ENCODE results near the gene SLC25A42. TPM values are rescaled to one million over a fixed set of nuclear protein-coding genes. Genes with fewer than 3 reads are reported as not detected.

Gene SLC25A42
- total and polyA plus RNA-seq, 2 donors (not counting 3 experiments of a cell fraction or from before 2014, with no cell fraction given): 6.2 to 6.3 TPM

DNA sequence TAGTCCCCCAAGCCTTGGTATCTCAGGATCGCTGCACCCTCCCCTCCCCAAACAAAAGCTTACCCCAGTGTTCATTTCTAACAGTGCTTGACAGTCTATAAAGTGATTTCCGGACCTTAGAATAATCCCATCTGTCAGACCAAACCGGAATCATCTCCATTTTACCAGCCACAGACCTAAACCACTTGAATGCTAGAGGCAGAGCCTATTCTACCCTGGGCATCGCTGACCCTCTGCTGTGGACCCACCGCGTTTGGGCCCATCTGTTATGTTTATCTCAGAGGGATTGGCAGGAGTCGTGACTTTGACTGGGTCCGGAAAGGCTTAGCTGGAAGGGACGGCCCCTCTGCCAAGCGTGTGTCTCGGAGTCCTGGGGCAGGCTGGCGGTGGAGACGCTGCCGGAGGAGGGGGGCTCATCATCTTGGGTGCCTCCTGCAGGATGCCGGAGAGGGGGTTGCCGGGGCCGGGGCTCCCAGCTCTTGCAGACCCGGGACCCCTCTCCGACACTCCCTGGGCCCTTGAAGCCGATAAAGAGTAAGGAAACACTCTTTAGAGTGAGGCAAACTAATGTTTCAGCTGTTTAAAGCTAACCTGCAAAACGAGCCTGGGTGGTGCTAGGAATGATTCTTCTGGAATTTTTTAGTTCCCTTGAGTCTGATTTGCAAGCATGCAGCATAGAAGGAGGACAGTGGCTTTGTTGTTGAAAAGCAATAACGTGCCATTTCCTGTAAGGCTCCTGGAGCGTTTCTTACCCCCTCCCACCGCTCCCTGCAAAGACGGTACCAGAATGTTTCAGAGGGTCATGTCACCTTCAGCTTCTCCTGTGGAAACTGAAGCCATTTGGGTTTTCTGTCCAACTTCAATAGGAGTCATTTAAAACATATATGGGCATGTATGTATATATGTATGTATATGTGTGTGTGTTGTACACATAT is 1.3 kb downstream of the SLC25A42 start:
- ChIA-PET CTCF (interaction anchor here (1.0 kb wide), 2 partner anchors 11 to 76 kb away, joined by 3 to 4 read pairs; no protein-coding TSS in a partner anchor), POLR2A (no interaction called here)
- Histone ChIP-seq H4K20me1 (replicated peaks; ENCODE audit: control insufficient read depth, extremely low read depth, insufficient read depth, low read length) (no peaks in the 10 kb centered on the region), H3K9me3 (replicated peaks; ENCODE audit: control insufficient read depth, insufficient read depth, low read length) (no peaks in the 10 kb centered on the region), H2AFZ (ENCODE audit: low read depth, low read length) (peak overlapping the region; percentile 75), H3K36me3 (ENCODE audit: control insufficient read depth in 2 of 2, extremely low read depth in 1 of 2, insufficient read depth in 2 of 2, low read length in 2 of 2) (no peaks in the 10 kb centered on the region), H3K4me3 (replicated peaks in 1 of 3; ENCODE audit: insufficient read depth in 1 of 3, low read depth in 1 of 3, low read length in 3 of 3) (peak overlapping the region in 2 of 3 experiments; percentile 47 to 52), H3K27ac (ENCODE audit: insufficient read depth, low read depth, low read length) (no peak overlapping the region), H3K27me3 (ENCODE audit: control insufficient read depth in 2 of 2, insufficient read depth in 2 of 2, low read length in 2 of 2) (no peaks in the 10 kb centered on the region), H3K9ac (replicated peaks; ENCODE audit: extremely low read depth, insufficient read depth, low read length) (peak overlapping the region; percentile 13), H3K4me2 (ENCODE audit: insufficient read depth, low read length) (peak overlapping the region; percentile 75), H3K9me1 (replicated peaks; ENCODE audit: control insufficient read depth, extremely low read depth, insufficient read depth, low read length) (no peaks in the 10 kb centered on the region), H3K4me1 (ENCODE audit: control insufficient read depth, extremely low read depth, insufficient read depth, low read length) (peaks cover 21% of the 10 kb centered on the region), H3K79me2 (ENCODE audit: control insufficient read depth, insufficient read depth, low read length) (no peaks in the 10 kb centered on the region)
- no peak for TF ChIP-seq FOS (IDR thresholded peaks at IDR 0.05; ENCODE audit: borderline replicate concordance, insufficient read depth, low read length)
- no peak for TF ChIP-seq GATA2 (IDR thresholded peaks at IDR 0.05; ENCODE audit: insufficient read depth, insufficient read length, low read depth, low read length)
- TF ChIP-seq, protein P1, sequence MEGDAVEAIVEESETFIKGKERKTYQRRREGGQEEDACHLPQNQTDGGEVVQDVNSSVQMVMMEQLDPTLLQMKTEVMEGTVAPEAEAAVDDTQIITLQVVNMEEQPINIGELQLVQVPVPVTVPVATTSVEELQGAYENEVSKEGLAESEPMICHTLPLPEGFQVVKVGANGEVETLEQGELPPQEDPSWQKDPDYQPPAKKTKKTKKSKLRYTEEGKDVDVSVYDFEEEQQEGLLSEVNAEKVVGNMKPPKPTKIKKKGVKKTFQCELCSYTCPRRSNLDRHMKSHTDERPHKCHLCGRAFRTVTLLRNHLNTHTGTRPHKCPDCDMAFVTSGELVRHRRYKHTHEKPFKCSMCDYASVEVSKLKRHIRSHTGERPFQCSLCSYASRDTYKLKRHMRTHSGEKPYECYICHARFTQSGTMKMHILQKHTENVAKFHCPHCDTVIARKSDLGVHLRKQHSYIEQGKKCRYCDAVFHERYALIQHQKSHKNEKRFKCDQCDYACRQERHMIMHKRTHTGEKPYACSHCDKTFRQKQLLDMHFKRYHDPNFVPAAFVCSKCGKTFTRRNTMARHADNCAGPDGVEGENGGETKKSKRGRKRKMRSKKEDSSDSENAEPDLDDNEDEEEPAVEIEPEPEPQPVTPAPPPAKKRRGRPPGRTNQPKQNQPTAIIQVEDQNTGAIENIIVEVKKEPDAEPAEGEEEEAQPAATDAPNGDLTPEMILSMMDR (IDR thresholded peaks at IDR 0.05; ENCODE audit: extremely low read depth in 1 of 2, insufficient read depth in 1 of 2, low read depth in 1 of 2, low read length in 2 of 2): no peak
- no peak for TF ChIP-seq JUN (IDR thresholded peaks at IDR 0.05; ENCODE audit: borderline replicate concordance, insufficient read depth, insufficient read length, low read depth)
- TF ChIP-seq MYC (IDR thresholded peaks at IDR 0.05; ENCODE audit: low read depth, low read length): no peak
- no peak for TF ChIP-seq POLR2AphosphoS5 (IDR thresholded peaks at IDR 0.05; ENCODE audit: insufficient read depth, low read depth, low read length)
- no peak for TF ChIP-seq EZH2 (IDR thresholded peaks at IDR 0.05; ENCODE audit: borderline replicate concordance, low read depth, low read length, severe bottlenecking)
- no peak for TF ChIP-seq POLR2A (IDR thresholded peaks at IDR 0.05; ENCODE audit: low read depth, low read length)
- TF ChIP-seq, protein P2, sequence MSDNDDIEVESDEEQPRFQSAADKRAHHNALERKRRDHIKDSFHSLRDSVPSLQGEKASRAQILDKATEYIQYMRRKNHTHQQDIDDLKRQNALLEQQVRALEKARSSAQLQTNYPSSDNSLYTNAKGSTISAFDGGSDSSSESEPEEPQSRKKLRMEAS (IDR thresholded peaks at IDR 0.05; ENCODE audit: insufficient read depth, insufficient read length): no peak
- FAIRE-seq (peak; percentile 56), DNase-seq (ENCODE audit: low read depth, low spot score) (peak; percentile 28)
- intact Hi-C loops (cut with micrococcal nuclease): loop anchor here (5.0 kb wide), 1 partner anchor 42 kb away; no protein-coding TSS in a partner anchor
- BruUV-seq (replicated peaks): TSS peak; percentile 13
- dilution Hi-C loops (cut with MboI; ENCODE audit: extremely low pct_ligation_motif_present, low sequenced_read_pairs): no loop called here
